Activated T-helper 1 cell treated with anti-CD3 and anti-CD28 coated beads, Interleukin-2, amount 50 U/mL, for 16 hours (primary cell): ENCODE results near the gene ZNF234.
"Not testable (repeated sequence)": the region's sequence is repeated elsewhere in the genome, so short reads cannot be mapped to it uniquely, and the experiment has no call there.

Source experiments
- DNase-seq, 2 donors: peaks; one replicate each; pipeline ENCODE4 v3.0.0-alpha.2; 2020; ENCODE audit warnings: low read depth in 1 of 2, low spot score in 1 of 2

Gene ZNF234

GRCh38 chr19:44180968-44181367 lies 39.6 kb downstream of the ZNF234 start:
- no peak for DNase-seq

DNA sequence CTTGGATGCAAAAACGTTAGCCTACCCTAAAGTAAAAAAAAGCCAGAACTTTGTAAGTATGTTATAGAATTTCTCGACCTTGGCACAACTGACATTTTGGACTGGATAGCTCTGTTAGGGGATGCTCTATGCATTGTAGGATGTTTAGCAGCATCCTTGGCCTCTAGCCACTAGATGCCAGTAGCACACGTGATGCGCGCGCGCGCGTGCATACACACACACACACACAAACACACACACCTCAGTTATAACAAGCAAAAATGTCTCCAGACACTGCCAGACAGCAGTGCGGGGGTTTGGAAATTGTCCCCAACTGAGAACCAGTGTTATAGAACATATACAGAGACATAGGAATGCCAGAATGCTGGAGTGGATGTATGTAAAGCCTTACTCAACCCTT lies 40.8 kb downstream of the ZNF234 start:
- no peak for DNase-seq

DNA sequence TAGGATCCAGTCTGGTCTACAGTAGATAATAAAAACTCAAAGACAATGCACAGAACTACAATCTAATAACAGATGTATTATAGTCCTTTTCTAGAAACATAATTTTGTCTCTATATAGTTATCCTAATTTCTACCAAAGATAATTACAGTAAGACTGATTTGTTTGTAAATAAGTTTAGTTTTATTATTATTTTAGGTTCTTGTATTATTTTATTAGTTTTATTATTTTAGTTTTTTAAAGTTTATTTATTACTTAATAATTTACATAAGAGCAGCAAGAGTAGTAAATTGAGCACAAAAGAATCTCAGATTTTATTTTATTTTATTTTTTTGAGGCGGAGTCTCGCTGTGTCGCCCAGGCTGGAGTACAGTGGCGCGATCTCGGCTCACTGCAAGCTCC lies 48.7 kb downstream of the ZNF234 start:
- DNase-seq: no peak

DNA sequence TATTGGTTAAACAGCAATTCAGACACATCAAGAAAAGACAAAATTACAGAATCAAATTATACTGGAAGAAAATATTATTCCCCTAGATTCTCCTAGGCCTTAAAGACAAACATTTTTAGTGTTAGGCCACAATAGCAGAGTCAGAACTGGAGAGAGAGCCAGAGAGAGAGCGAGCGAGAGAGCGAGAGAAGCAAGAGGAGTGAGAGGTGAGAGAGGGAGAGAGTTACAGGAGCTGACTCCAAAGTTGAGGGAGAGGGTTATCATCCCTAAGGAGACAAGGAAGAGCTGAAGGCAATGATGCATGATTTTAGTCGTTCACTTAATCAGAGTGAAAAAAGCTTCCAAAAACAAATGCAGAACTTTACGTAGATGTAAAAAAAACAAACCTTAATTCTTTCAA lies 50.8 kb downstream of the ZNF234 start:
- DNase-seq: no peak

DNA sequence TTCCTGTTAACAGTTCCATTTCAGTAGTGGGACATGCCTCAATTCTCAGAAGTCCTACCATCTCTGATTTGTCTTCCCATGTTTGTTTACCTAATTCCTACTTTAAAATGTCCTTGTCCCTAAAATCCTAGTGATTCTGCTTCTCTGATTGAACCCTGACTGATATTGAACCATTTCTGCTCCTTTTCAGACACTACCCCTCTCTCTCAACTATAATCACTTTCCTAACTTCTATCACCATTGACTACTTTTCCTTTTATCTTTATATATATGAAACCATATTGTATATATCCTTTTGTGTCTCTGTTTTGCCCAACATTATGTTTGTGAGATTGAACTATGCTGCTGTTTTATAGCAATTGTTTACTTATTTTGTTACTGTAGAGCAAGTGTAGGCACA lies 55.4 kb downstream of the ZNF234 start:
- DNase-seq: no peak

GRCh38 chr19:44202470-44202869 lies 61.1 kb downstream of the ZNF234 start:
- DNase-seq: no peak

DNA sequence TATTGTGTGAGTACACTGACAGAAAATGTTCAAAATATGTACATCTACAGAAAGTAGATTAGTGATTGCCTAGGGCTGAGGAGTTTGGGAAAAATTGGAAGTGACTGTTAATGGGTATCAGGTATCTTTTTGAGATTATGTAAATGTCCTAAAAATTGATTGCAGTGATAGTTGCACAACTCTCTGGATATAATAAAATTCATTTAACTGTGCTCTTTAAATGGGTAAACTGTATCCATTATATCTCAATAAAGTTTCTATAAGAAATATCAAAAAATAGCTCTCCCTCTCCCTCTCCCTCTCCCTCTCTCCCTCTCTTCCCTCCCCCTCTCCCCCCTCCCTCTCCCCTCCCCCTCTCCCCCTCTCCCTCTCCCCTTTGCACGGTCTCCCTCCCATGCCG lies 61.6 kb downstream of the ZNF234 start:
- no peak for DNase-seq

- DNase-seq: not testable (repeated sequence)
Observed at GRCh38 chr19:44203877-44204276, 62.5 kb downstream of the ZNF234 start.

- no peak for DNase-seq
Observed at GRCh38 chr19:44204772-44205171, 63.4 kb downstream of the ZNF234 start.

- peak; percentile 41 to 61 for DNase-seq
Observed at GRCh38 chr19:44207126-44207803, 65.9 kb downstream of the ZNF234 start.
